H1 (cell line): ENCODE measurements around the gene SBF2. TPM values are rescaled to one million over a fixed set of nuclear protein-coding genes. Genes with fewer than 3 reads are reported as not detected.
A peak's percentile ranks its signal among the peaks of the same experiment; 100 is the strongest.

ENCODE experiments used
- CTCF ChIA-PET: fragments of 300-600 bp; sonication (Branson Sonifier 250); formaldehyde crosslinking; loops from one replicate; lab custom pipeline; 2021; ENCODE audit not compliant: partially characterized antibody; lab: Charles Lee
- POLR2A ChIA-PET: fragments of 300-600 bp; sonication (Branson Sonifier 250); formaldehyde crosslinking; loops from one replicate; lab custom pipeline; 2021; ENCODE audit warnings: inconsistent platforms; ENCODE audit not compliant: partially characterized antibody; lab: Charles Lee
- DNase-seq, 2 experiments: peaks; one replicate each; pipeline versions ENCODE4 v3.0.0 to v3.0.0-alpha.2; 2010 to 2022; ENCODE audit warnings: low spot score in 2 of 2, low read depth in 1 of 2, mixed read lengths in 1 of 2
- FAIRE-seq: peaks from 2 replicates; lab custom pipeline; 2011; peaks lifted over from hg19 to GRCh38; lab: Jason Lieb, UNC
- H2AFZ ChIP-seq: 2 replicates; pipeline ENCODE4 v1.8.1; 2012; ENCODE audit warnings: low read length, inconsistent platforms
- H2AK5ac ChIP-seq: 2 replicates; pipeline ENCODE4 v1.6.1; 2013; ENCODE audit warnings: low read depth, low read length
- H2BK120ac ChIP-seq: replicated peaks from 2 replicates; pipeline ENCODE3; 2013; ENCODE audit warnings: low read depth, low read length, inconsistent platforms
- H2BK12ac ChIP-seq: 2 replicates; pipeline ENCODE4 v1.6.1; 2013; ENCODE audit warnings: low read depth, low read length
- H2BK15ac ChIP-seq: 2 replicates; pipeline ENCODE4 v1.6.1; 2013; ENCODE audit warnings: low read length
- H2BK20ac ChIP-seq: 2 replicates; pipeline ENCODE4 v1.6.1; 2013; ENCODE audit warnings: low read length
- H2BK5ac ChIP-seq: 2 replicates; pipeline ENCODE4 v1.6.1; 2013; ENCODE audit warnings: low read depth, low read length
- H3K14ac ChIP-seq: 2 replicates; pipeline ENCODE4 v1.6.1; 2013; ENCODE audit warnings: inconsistent platforms; ENCODE audit not compliant: insufficient read length
- H3K18ac ChIP-seq: 2 replicates; pipeline ENCODE4 v1.6.1; 2013; ENCODE audit warnings: low read length; ENCODE audit errors: extremely low read depth
- H3K23ac ChIP-seq: 2 replicates; pipeline ENCODE4 v1.6.1; 2013; ENCODE audit warnings: inconsistent platforms; ENCODE audit not compliant: insufficient read length
- H3K23me2 ChIP-seq: 2 replicates; pipeline ENCODE4 v1.6.1; 2013; ENCODE audit warnings: low read depth, low read length
- H3K27ac ChIP-seq: 2 replicates; pipeline ENCODE4 v1.6.1; 2011; ENCODE audit warnings: low read depth, low read length, inconsistent platforms
- H3K27me3 ChIP-seq, 4 experiments: replicated peaks in 1 of 4; 1 replicate in 1 of 4; 2 replicates in 3 of 4; pipeline versions ENCODE4 v1.6.1 to v1.8.1; 2011 to 2013; ENCODE audit warnings: low read length in 3 of 4, mild to moderate bottlenecking in 3 of 4, inconsistent platforms in 2 of 4, mixed read lengths in 2 of 4, moderate library complexity in 1 of 4; ENCODE audit not compliant: control insufficient read depth in 3 of 4, insufficient read depth in 3 of 4; ENCODE audit errors: extremely low read depth in 1 of 4
- H3K36me3 ChIP-seq, 4 experiments: 2 replicates each; pipeline versions ENCODE4 v1.6.1 to v1.8.1; 2011 to 2013; ENCODE audit warnings: mild to moderate bottlenecking in 4 of 4, low read length in 3 of 4, moderate library complexity in 2 of 4, control low read depth in 1 of 4, inconsistent platforms in 1 of 4; ENCODE audit not compliant: insufficient read depth in 4 of 4, control insufficient read depth in 2 of 4
- H3K4ac ChIP-seq: replicated peaks from 2 replicates; pipeline ENCODE3; 2013; ENCODE audit warnings: low read length, low read depth, mixed read lengths, inconsistent platforms; ENCODE audit not compliant: insufficient read length
- H3K4me1 ChIP-seq, 4 experiments: replicated peaks in 1 of 4; 1 replicate in 1 of 4; 2 replicates in 3 of 4; pipeline versions ENCODE4 v1.6.1 to v1.8.1; 2011 to 2013; ENCODE audit warnings: low read length in 3 of 4, inconsistent platforms in 2 of 4, mixed read lengths in 1 of 4; ENCODE audit not compliant: insufficient read depth in 4 of 4, control insufficient read depth in 3 of 4
- H3K4me2 ChIP-seq, 2 experiments: 2 replicates each; pipeline versions ENCODE4 v1.6.1 to v1.8.1; 2011 to 2013; ENCODE audit warnings: low read depth in 2 of 2, low read length in 2 of 2, control low read depth in 1 of 2, inconsistent platforms in 1 of 2, mild to moderate bottlenecking in 1 of 2; ENCODE audit not compliant: insufficient read depth in 1 of 2
- H3K4me3 ChIP-seq, 4 experiments: fragments of 200-600, 300-600 bp in 1 of 4; sonication (generic), shearing (Covaris generic), sonication (Bioruptor Twin) in 1 of 4; 2 replicates each; pipeline versions ENCODE4 v1.5.1 to v1.8.1; 2011 to 2016; ENCODE audit warnings: low read length in 4 of 4, low read depth in 3 of 4, control low read depth in 2 of 4, inconsistent platforms in 2 of 4, mild to moderate bottlenecking in 2 of 4, mixed read lengths in 1 of 4, moderate library complexity in 1 of 4; ENCODE audit not compliant: insufficient read depth in 2 of 4; ENCODE audit errors: extremely low read depth in 1 of 4
- H3K56ac ChIP-seq: replicated peaks from 2 replicates; pipeline ENCODE3; 2013; ENCODE audit warnings: low read depth, mild to moderate bottlenecking, mixed read lengths, low read length, inconsistent platforms; ENCODE audit not compliant: insufficient read length
- H3K79me1 ChIP-seq: 2 replicates; pipeline ENCODE4 v1.6.1; 2013; ENCODE audit warnings: low read depth, low read length, control low read depth
- H3K79me2 ChIP-seq, 2 experiments: 2 replicates each; pipeline versions ENCODE4 v1.6.1 to v1.8.1; 2012 to 2013; ENCODE audit warnings: low read length in 2 of 2, mild to moderate bottlenecking in 2 of 2, inconsistent platforms in 1 of 2; ENCODE audit not compliant: insufficient read depth in 2 of 2, control insufficient read depth in 1 of 2
- H3K9ac ChIP-seq, 4 experiments: replicated peaks in 1 of 4; 1 replicate in 1 of 4; 2 replicates in 3 of 4; pipeline versions ENCODE4 v1.6.1 to v1.8.1; 2011 to 2013; ENCODE audit warnings: low read depth in 3 of 4, low read length in 3 of 4, control low read depth in 2 of 4, mild to moderate bottlenecking in 2 of 4, moderate library complexity in 2 of 4, inconsistent platforms in 1 of 4; ENCODE audit errors: extremely low read depth in 1 of 4
- H3K9me3 ChIP-seq, 2 experiments: 2 replicates each; pipeline versions ENCODE4 v1.6.1 to v1.8.1; 2012 to 2013; ENCODE audit warnings: mild to moderate bottlenecking in 2 of 2, moderate library complexity in 2 of 2, control low read depth in 1 of 2, inconsistent platforms in 1 of 2, low read depth in 1 of 2, low read length in 1 of 2, mixed read lengths in 1 of 2; ENCODE audit not compliant: insufficient read depth in 2 of 2
- H4K20me1 ChIP-seq, 2 experiments: replicated peaks in 1 of 2; 2 replicates each; pipeline versions ENCODE3 to v1.8.1; 2011 to 2013; ENCODE audit warnings: inconsistent platforms in 2 of 2, low read length in 2 of 2, mild to moderate bottlenecking in 1 of 2; ENCODE audit not compliant: insufficient read depth in 2 of 2, control insufficient read depth in 1 of 2
- H4K5ac ChIP-seq: 2 replicates; pipeline ENCODE4 v1.6.1; 2013; ENCODE audit warnings: low read length, low read depth, mixed read lengths, inconsistent platforms; ENCODE audit not compliant: insufficient read length
- H4K8ac ChIP-seq: 2 replicates; pipeline ENCODE4 v1.8.0; 2013; ENCODE audit warnings: mild to moderate bottlenecking, moderate library complexity, low read length, inconsistent platforms; ENCODE audit not compliant: insufficient read depth; ENCODE audit errors: extremely low read depth
- H4K91ac ChIP-seq: replicated peaks from 2 replicates; pipeline ENCODE3; 2013; ENCODE audit warnings: low read length, mixed read lengths, inconsistent platforms; ENCODE audit not compliant: insufficient read length
- ASH2L ChIP-seq: fragments of 200-600, 300-600 bp; sonication (generic); IDR thresholded peaks from one replicate; pipeline ENCODE4 v1.7.1; 2017; ENCODE audit warnings: low read length
- BCL11A ChIP-seq, 2 experiments: IDR thresholded peaks; one replicate each; pipeline ENCODE4 v1.6.1; 2011; ENCODE audit warnings: low read depth in 2 of 2, low read length in 2 of 2, mild to moderate bottlenecking in 2 of 2
- RFX5 ChIP-seq: IDR thresholded peaks from 2 replicates; pipeline ENCODE4 v1.6.1; 2011; ENCODE audit warnings: low read depth, low read length, improper control_type of control experiment, borderline replicate concordance
- SP1 ChIP-seq: IDR thresholded peaks from 2 replicates; pipeline ENCODE4 v1.6.1; 2011; ENCODE audit warnings: low read depth, low read length
- WGBS, 2 experiments: shearing (Covaris generic) in 1 of 2; methylation state at CpG; one replicate each; pipeline versions ENCODE4 v1.1.6 to v1.1.7; 2013 to 2015; ENCODE audit warnings: low lambda C conversion rate in 2 of 2, mixed read lengths in 2 of 2, inconsistent platforms in 1 of 2, low coverage in 1 of 2, missing lambda C conversion rate in 1 of 2; ENCODE audit not compliant: insufficient replicate concordance in 2 of 2, insufficient coverage in 1 of 2, insufficient read length in 1 of 2; ENCODE audit errors: extremely low coverage in 1 of 2, missing lambda C conversion rate in 1 of 2; 5-methylcytosine and 5-hydroxymethylcytosine counted together
- polyA plus RNA-seq, 7 experiments: library from polyadenylated mRNA; depleted of rRNA in 3 of 7; stranded (reverse) in 5 of 7; unstranded in 2 of 7; fragments of >200 nt in 5 of 7; fragments of 200-250 nt in 2 of 7; gene quantifications; 1 replicate in 5 of 7; 2 replicates in 1 of 7; 4 replicates in 1 of 7; pipeline versions ENCODE4 v1.2.1 to v1.2.3, GENCODE V29; 2011 to 2013; ENCODE audit warnings: missing spikeins in 2 of 7, mixed read lengths in 2 of 7
- total RNA-seq: library from RNA; stranded (reverse); fragmentation: NEBNext Ultra II Directional; extraction: Animal tissue kit (Norgen Biotek cat#: 25700); gene quantifications from 2 replicates; pipeline ENCODE4 v1.2.1, GENCODE V29; 2021

The SBF2 gene
- total and polyA plus RNA-seq, 2 of the 8 experiments (the other 6 are each of a cell fraction or from before 2014, with no cell fraction given), result 36.7 to 50.5 TPM

- Histone ChIP-seq H4K5ac (no peak overlapping the region), H3K4ac (no peak overlapping the region), H4K8ac (no peak overlapping the region), H3K14ac (no peak overlapping the region), H3K36me3 (no peaks in the 10 kb centered on the region), H3K18ac (no peak overlapping the region), H2AFZ (no peak overlapping the region), H3K4me3 (no peak overlapping the region), H3K9ac (no peak overlapping the region), H3K23me2 (no peaks in the 10 kb centered on the region), H4K20me1 (no peaks in the 10 kb centered on the region), H4K91ac (no peak overlapping the region), H3K27ac (no peak overlapping the region), H3K4me1 (no peaks in the 10 kb centered on the region), H2BK15ac (peak overlapping the region; percentile 67; the same call in 1 of the 2 replicates), H3K9me3 (no peaks in the 10 kb centered on the region), H2BK12ac (no peak overlapping the region), H3K27me3 (no peaks in the 10 kb centered on the region), H2BK5ac (no peak overlapping the region), H2BK120ac (no peak overlapping the region), H3K79me1 (no peaks in the 10 kb centered on the region), H3K23ac (no peak overlapping the region), H2AK5ac (no peak overlapping the region), H2BK20ac (no peak overlapping the region), H3K79me2 (no peaks in the 10 kb centered on the region), H3K56ac (no peak overlapping the region), H3K4me2 (no peak overlapping the region)
- POLR2A ChIA-PET, result interaction anchor here (1.6 to 1.7 kb wide), 2 partner anchors 27 to 29 kb away, joined by 3 to 4 read pairs; partner anchors contain the start of gene ADM
- DNase-seq (no peak), FAIRE-seq (no peak)
- WGBS, 2 experiments, result 78% methylated on average over 1 of the region's 1 CpG; no CpG with 5 or more reads in 1 of the 2 experiments
- CTCF ChIA-PET, result no interaction called here
- TF ChIP-seq ASH2L (no peak), SP1 (no peak), RFX5 (no peak), BCL11A (IDR thresholded peaks at IDR 0.05; ENCODE audit: low read depth in 2 of 2, low read length in 2 of 2) (no peak)
Measured at GRCh38 chr11:10333490-10333889, 39.5 kb upstream of the SBF2 start.
